Endodermal cell (in vitro differentiated cells): ENCODE data around the gene ECM1. TPM values are rescaled to one million over a fixed set of nuclear protein-coding genes. Genes with fewer than 3 reads are reported as not detected.

ENCODE experiments used
- DNase-seq: peaks from one replicate; pipeline ENCODE4 v3.0.0-alpha.2; 2017
- H3K27ac ChIP-seq: 2 replicates; pipeline ENCODE4 v1.5.1; 2013; ENCODE audit warnings: mild to moderate bottlenecking, low read depth, low read length, moderate library complexity
- H3K27me3 ChIP-seq: 2 replicates; pipeline ENCODE4 v1.6.1; 2013; ENCODE audit warnings: mild to moderate bottlenecking, low read length, moderate library complexity; ENCODE audit not compliant: insufficient read depth, control insufficient read depth, poor library complexity, severe bottlenecking
- H3K36me3 ChIP-seq: 2 replicates; pipeline ENCODE4 v1.7.0; 2013; ENCODE audit warnings: mild to moderate bottlenecking, low read length, moderate library complexity; ENCODE audit not compliant: control insufficient read depth, insufficient read depth
- H3K4me1 ChIP-seq: one replicate; pipeline ENCODE4 v1.7.0; 2013; ENCODE audit warnings: low read length; ENCODE audit not compliant: control insufficient read depth, insufficient read depth
- H3K4me3 ChIP-seq: 2 replicates; pipeline ENCODE4 v1.5.1; 2013; ENCODE audit warnings: mild to moderate bottlenecking, low read length, moderate library complexity
- H3K9ac ChIP-seq: 2 replicates; pipeline ENCODE4 v1.6.1; 2013; ENCODE audit warnings: mild to moderate bottlenecking, low read length, moderate library complexity; ENCODE audit not compliant: poor library complexity, severe bottlenecking; ENCODE audit errors: extremely low read depth
- H3K9me3 ChIP-seq: 2 replicates; pipeline ENCODE4 v1.6.1; 2013; ENCODE audit warnings: mild to moderate bottlenecking, low read length, moderate library complexity; ENCODE audit not compliant: control insufficient read depth
- H3K27ac Mint-ChIP-seq: 2 replicates; pipeline ENCODE4 v1.8.0; 2020; ENCODE audit warnings: mixed read lengths
- H3K27me3 Mint-ChIP-seq: 2 replicates; pipeline ENCODE4 v1.8.0; 2021; ENCODE audit warnings: mild to moderate bottlenecking, mixed read lengths; ENCODE audit not compliant: insufficient read depth
- H3K36me3 Mint-ChIP-seq: 2 replicates; pipeline ENCODE4 v1.8.0; 2020; ENCODE audit warnings: low read depth, mixed read lengths
- H3K4me1 Mint-ChIP-seq: 2 replicates; pipeline ENCODE4 v1.8.0; 2020; ENCODE audit warnings: mixed read lengths
- H3K4me3 Mint-ChIP-seq: 2 replicates; pipeline ENCODE4 v1.8.0; 2020; ENCODE audit warnings: mild to moderate bottlenecking, moderate library complexity, mixed read lengths
- H3K9me3 Mint-ChIP-seq: 2 replicates; pipeline ENCODE4 v1.8.0; 2020; ENCODE audit warnings: mild to moderate bottlenecking, mixed read lengths
- WGBS, 2 experiments: methylation state at CpG; one replicate each; pipeline versions ENCODE4 v1.1.5 to v1.1.7; 2013; ENCODE audit warnings: missing lambda C conversion rate in 2 of 2, mixed read lengths in 1 of 2; ENCODE audit not compliant: insufficient coverage in 1 of 2, insufficient read length in 1 of 2; 5-methylcytosine and 5-hydroxymethylcytosine counted together
- total RNA-seq, 2 donors: library from RNA; stranded (reverse); fragmentation: NEBNext Ultra II Directional in 1 of 2; extraction: Animal tissue kit (Norgen Biotek cat#: 25700) in 1 of 2; gene quantifications; 2 replicates in 1 of 2; 3 replicates in 1 of 2; pipeline ENCODE4 v1.2.1, GENCODE V29; 2021
- TF ChIP-seq, protein P1 (sequence below): fragments of 200-600 bp; sonication (generic); conservative IDR thresholded peaks from 2 replicates; pipeline ENCODE4 v1.5.0; 2021; ENCODE audit warnings: antibody characterized with exemption, mild to moderate bottlenecking

The ECM1 gene
- total RNA-seq, 2 donors from 2014 or later = 4.8 to 5.6 TPM

DNA sequence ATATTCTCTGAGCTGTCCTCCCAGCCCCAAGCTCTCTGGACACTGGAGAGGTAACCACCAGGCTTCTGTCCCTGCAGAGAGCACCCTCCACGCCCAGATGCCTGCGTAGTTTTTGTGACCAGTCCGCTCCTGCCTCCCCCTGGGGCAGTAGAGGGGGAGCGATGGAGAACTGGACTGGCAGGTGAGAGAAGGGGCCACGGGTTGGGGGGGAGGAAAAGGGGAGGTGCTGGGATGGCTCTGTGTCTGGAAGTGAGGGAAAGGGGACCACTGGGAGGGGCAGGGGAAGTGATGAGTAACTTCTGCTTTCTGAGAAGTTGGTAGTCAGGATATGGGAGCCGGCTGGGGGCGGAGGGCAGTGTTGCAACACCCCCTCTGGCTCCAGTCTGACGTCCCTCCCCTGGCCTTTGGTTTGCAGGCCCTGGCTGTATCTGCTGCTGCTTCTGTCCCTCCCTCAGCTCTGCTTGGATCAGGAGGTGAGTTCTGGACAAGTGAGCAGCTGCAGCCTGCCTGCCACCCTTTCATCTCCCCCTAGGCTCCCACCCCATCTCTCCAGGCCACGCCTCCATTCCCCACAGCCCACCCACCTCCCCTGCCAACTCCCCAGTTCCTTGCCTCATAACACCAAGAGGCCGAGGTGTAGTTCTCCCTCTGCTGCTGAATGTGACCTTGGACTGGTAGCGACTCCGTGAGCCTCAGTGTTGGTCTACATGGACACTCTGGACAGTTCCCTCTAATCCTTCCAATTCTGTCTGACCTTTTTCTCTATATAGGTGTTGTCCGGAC, 44.4 kb downstream of the ECM1 start:
- peaks cover 11% of the 10 kb centered on the region for H3K4me1 Mint-ChIP-seq
- no peak overlapping the region for H3K4me3 ChIP-seq
- H3K9me3 ChIP-seq = no peaks in the 10 kb centered on the region
- TF ChIP-seq, protein P1, sequence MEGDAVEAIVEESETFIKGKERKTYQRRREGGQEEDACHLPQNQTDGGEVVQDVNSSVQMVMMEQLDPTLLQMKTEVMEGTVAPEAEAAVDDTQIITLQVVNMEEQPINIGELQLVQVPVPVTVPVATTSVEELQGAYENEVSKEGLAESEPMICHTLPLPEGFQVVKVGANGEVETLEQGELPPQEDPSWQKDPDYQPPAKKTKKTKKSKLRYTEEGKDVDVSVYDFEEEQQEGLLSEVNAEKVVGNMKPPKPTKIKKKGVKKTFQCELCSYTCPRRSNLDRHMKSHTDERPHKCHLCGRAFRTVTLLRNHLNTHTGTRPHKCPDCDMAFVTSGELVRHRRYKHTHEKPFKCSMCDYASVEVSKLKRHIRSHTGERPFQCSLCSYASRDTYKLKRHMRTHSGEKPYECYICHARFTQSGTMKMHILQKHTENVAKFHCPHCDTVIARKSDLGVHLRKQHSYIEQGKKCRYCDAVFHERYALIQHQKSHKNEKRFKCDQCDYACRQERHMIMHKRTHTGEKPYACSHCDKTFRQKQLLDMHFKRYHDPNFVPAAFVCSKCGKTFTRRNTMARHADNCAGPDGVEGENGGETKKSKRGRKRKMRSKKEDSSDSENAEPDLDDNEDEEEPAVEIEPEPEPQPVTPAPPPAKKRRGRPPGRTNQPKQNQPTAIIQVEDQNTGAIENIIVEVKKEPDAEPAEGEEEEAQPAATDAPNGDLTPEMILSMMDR = no peak
- H3K9me3 Mint-ChIP-seq = no peaks in the 10 kb centered on the region
- peaks cover 22% of the 10 kb centered on the region for H3K27me3 Mint-ChIP-seq
- H3K36me3 ChIP-seq = peaks cover 7% of the 10 kb centered on the region
- peaks cover 2% of the 10 kb centered on the region for H3K36me3 Mint-ChIP-seq
- H3K4me3 Mint-ChIP-seq = no peak overlapping the region
- 71 to 75% methylated on average over 7 to 13 of the region's 13 CpGs for WGBS, 2 experiments
- no peaks in the 10 kb centered on the region for H3K27me3 ChIP-seq
- peaks cover 3% of the 10 kb centered on the region for H3K4me1 ChIP-seq
- no peak overlapping the region for H3K27ac ChIP-seq
- peak; percentile 65 for DNase-seq
- H3K27ac Mint-ChIP-seq = no peak overlapping the region
- H3K9ac ChIP-seq = no peak overlapping the region

DNA sequence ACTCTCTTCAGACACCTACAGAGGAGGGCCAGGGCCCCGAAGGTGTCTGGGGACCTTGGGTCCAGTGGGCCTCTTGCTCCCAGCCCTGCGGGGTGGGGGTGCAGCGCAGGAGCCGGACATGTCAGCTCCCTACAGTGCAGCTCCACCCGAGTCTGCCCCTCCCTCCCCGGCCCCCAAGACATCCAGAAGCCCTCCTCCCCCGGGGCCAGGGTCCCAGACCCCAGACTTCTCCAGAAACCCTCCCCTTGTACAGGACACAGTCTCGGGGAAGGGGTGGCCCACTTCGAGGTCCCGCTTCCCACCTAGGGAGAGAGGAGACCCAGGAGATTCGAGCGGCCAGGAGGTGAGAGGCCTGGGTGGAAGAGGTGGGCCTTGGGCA, 45.0 kb downstream of the ECM1 start:
- Histone ChIP-seq H3K36me3 (peaks cover 7% of the 10 kb centered on the region), H3K27ac (no peak overlapping the region), H3K4me3 (no peak overlapping the region), H3K9ac (no peak overlapping the region), H3K9me3 (no peaks in the 10 kb centered on the region), H3K27me3 (no peaks in the 10 kb centered on the region), H3K4me1 (peaks cover 3% of the 10 kb centered on the region)
- TF ChIP-seq, protein P1 = no peak
- H3K27me3 Mint-ChIP-seq = peaks cover 20% of the 10 kb centered on the region
- no peak overlapping the region for H3K4me3 Mint-ChIP-seq
- DNase-seq = no peak
- 92 to 96% methylated on average over 4 to 12 of the region's 12 CpGs for WGBS, 2 experiments
- H3K36me3 Mint-ChIP-seq = peaks cover 2% of the 10 kb centered on the region
- H3K27ac Mint-ChIP-seq = no peak overlapping the region
- H3K4me1 Mint-ChIP-seq = peaks cover 11% of the 10 kb centered on the region
- H3K9me3 Mint-ChIP-seq = no peaks in the 10 kb centered on the region

DNA sequence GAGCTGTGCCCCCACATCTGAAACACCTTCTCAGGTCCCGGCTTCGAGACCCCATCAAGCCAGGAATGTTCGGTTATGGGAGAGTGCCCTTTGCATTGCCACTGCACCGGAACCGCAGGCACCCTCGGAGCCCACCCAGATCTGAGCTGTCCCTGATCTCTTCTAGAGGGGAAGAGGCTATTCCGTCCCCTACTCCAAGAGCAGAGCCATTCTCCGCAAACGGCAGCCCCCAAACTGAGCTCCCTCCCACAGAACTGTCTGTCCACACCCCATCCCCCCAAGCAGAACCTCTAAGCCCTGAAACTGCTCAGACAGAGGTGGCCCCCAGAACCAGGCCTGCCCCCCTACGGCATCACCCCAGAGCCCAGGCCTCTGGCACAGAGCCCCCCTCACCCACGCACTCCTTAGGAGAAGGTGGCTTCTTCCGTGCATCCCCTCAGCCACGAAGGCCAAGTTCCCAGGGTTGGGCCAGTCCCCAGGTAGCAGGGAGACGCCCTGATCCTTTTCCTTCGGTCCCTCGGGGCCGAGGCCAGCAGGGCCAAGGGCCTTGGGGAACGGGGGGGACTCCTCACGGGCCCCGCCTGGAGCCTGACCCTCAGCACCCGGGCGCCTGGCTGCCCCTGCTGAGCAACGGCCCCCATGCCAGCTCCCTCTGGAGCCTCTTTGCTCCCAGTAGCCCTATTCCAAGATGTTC, 45.6 kb downstream of the ECM1 start:
- Mint-ChIP-seq H3K27ac (no peak overlapping the region), H3K27me3 (peaks cover 15% of the 10 kb centered on the region), H3K36me3 (peaks cover 2% of the 10 kb centered on the region), H3K9me3 (no peaks in the 10 kb centered on the region), H3K4me1 (peaks cover 11% of the 10 kb centered on the region), H3K4me3 (no peak overlapping the region)
- Histone ChIP-seq H3K4me3 (no peak overlapping the region), H3K9me3 (no peaks in the 10 kb centered on the region), H3K27me3 (no peaks in the 10 kb centered on the region), H3K36me3 (peaks cover 7% of the 10 kb centered on the region), H3K27ac (no peak overlapping the region), H3K4me1 (peaks cover 3% of the 10 kb centered on the region), H3K9ac (no peak overlapping the region)
- TF ChIP-seq, protein P1 = no peak
- no peak for DNase-seq
- WGBS, 2 experiments = 93% methylated on average over 9 to 23 of the region's 23 CpGs
